ENCODE measurements around the gene TXNRD2.

Gene TXNRD2

GRCh38 chr22:19966908-19967750, 25.5 kb upstream of the TXNRD2 start:
- no peak for DNase-seq (ENCODE audit: low read depth in 2 of 2)

DNA sequence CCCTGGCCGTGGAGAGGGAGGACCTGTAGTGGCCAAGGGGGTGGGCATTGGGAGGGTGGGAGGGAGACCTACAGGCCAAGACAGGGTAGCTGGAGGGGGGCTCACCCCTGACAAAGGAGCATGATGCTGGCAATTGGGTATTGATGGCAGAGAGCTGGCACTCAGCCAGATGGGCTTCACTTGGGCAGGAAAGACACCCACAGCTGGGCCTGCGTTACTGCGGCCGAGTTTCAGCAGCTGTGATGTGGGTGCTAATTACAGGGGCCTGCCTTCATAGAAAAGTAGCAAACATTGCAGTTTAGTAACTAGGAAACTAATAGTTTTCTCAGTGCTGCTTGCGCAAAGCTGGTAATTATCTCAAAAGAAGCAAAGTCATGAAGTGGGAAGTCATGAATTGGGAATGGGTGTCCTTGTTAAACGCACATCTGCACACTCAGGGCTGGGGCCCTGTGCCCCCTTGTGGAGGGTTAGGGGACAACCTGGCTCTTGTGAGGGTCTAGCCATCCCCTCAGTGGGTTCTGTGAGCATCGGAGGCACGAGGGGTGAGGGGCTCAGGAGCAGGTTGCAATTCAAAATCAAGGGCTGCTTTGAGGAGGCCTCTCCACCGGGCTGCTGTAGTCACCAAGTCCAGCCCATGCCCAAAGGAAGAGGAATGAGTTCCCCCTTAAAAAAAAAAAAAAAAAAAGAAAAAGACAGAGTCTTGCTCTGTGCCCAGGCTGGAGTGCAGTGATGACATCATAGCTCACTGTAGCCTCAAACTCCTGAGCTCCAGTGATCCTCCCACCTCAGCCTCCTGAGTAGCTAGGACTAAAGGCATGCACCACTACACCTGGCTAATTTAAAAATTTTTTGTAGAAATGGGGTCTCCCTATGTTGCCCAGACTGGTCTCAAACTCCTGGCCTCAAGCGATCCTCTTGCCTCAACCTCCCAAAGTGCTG, 24.4 kb upstream of the TXNRD2 start:
- no peak for DNase-seq (ENCODE audit: low read depth in 2 of 2)

DNA sequence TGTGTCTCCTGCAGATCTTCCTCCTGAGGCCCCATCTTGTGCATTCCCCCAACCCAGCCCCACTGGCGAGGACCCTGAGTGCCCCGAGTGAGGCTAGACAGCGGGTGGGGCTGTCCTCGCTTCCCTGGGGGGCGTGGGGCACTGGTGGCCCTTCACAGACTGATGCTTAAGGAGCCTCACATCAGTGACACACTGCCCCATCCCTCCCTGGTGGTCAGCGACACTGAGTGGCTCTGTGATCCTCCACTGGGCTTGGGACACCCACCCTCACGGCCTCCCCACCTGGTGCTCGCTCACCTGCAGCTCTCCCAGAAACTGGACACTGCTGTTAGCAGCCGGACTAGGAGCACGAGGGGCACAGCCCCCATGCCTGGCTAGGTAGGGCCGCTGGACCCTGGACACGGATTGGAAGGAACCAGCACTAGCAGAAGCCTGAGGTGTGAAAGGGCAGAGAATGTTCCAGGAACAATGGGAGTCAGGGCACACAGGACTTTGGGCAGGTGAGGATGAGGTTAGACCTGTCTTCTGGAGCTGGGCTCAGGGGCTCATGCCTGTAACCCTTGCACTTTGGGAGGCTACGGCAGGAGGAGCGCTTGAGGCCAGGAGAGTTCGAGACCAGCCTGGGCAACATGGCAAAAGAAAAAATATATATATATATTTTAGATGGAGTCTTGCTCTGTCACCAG, 23.2 kb upstream of the TXNRD2 start:
- no peak for DNase-seq (ENCODE audit: low read depth in 2 of 2)

DNA sequence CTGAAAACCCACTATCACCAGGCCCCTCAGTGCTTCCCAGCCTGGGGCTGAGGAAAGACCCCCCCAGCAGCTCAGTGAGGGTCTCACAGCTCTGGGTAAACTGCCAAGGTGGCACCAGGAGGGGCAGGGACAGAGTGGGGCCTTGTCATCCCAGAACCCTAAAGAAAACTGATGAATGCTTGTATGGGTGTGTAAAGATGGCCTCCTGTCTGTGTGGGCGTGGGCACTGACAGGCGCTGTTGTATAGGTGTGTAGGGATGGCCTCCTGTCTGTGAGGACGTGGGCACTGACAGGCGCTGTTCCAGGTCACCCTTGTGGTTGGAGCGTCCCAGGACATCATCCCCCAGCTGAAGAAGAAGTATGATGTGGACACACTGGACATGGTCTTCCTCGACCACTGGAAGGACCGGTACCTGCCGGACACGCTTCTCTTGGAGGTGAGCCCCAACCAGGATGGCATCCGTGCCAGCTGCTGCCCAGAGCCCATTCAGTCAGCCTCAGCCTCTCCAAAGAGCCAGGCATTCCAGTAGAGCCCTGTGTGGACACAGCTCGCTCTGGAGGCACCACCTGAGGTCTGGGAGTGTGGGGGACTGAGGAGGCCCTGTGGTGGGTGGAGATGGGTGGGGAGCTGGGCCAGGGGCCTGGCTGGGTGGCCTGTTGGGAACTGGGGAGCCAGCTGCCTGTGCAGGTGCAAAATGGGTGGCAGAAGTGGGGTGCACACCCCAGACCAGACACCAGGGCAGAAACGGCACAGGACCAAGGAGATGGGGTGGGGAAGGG, 22.4 kb upstream of the TXNRD2 start:
- DNase-seq (ENCODE audit: low read depth in 2 of 2), result no peak

- no peak for DNase-seq (ENCODE audit: low read depth in 2 of 2)
Observed at GRCh38 chr22:19962909-19963806, 21.5 kb upstream of the TXNRD2 start.

DNA sequence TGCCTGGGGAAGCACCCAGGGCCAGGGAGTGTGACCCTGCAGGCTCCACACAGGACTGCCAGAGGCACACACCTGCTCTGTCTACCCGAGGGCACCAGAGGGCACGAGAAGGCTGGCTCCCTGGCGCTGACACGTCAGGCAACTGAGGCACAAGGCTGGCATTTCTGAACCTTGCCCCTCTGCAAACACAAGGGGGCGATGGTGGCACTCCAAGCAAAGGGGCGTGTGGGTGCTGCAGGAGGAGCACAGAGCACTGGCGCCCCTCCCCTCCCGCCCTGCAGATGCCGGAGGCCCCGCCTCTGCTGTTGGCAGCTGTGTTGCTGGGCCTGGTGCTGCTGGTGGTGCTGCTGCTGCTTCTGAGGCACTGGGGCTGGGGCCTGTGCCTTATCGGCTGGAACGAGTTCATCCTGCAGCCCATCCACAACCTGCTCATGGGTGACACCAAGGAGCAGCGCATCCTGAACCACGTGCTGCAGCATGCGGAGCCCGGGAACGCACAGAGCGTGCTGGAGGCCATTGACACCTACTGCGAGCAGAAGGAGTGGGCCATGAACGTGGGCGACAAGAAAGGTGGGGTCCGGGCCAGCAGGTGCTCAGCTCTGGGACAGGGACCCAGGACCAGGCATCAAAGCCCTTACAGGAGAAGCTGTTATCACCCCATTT, 20.8 kb upstream of the TXNRD2 start:
- no peak for DNase-seq (ENCODE audit: low read depth in 2 of 2)

- DNase-seq (ENCODE audit: low read depth in 2 of 2), result no peak
Observed at GRCh38 chr22:19961868-19962245, 20.2 kb upstream of the TXNRD2 start.

DNA sequence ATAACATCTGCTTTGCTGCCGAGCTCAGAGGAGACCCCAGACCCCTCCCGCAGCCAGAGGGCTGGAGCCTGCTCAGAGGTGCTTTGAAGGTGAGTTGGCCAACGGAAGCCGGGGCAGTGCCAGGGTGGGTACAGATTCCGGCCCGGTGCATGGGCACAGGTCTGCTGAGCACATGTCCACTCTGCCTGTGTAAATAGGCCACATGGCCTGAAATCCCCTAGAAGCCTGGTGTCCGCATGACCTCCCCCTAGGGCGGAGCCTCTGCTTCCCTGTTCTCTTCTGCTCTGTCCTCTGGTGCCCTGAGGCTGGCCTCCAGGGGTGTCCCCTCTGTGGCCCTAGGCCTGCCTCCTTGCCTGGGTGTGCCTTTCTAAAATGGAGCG, 19.6 kb upstream of the TXNRD2 start:
- no peak for DNase-seq (ENCODE audit: low read depth in 2 of 2)

DNA sequence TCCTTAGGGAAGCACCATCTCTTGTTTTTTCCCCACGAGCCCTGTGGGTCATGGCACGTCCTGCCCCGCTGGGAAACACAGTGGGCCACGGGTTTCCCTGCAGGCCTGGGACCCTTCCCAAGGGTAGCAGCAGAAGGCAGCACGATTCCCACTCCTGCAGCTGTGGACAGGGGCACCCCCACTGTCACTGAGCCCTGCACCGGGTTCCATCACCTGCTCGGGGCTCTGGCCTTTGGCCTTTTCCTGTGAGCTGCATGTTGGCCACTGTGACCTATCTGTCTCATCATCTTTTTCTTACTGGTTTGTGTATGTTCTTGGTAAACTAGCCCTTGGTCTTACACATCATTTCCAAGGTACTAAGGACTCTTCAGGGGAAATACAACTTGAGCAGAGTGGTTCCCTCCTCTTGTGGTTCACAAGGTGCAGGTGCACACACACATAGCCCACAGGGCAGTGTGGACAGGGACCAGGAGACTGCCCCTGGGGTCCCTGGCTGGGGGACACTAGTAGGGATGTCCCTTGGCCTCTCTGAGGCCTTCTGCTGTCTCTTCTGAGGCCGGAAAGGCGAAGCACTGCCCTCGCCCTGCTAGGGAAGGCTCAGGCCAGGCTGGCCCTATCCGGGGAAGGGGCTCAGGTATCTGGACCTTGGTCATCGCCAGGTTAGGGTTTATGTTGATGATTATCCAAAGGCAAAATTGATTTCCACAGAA, 19.0 kb upstream of the TXNRD2 start:
- no peak for DNase-seq (ENCODE audit: low read depth in 2 of 2)

- DNase-seq (ENCODE audit: low read depth in 2 of 2), result no peak
Observed at GRCh38 chr22:19959587-19960490, 18.2 kb upstream of the TXNRD2 start.

DNA sequence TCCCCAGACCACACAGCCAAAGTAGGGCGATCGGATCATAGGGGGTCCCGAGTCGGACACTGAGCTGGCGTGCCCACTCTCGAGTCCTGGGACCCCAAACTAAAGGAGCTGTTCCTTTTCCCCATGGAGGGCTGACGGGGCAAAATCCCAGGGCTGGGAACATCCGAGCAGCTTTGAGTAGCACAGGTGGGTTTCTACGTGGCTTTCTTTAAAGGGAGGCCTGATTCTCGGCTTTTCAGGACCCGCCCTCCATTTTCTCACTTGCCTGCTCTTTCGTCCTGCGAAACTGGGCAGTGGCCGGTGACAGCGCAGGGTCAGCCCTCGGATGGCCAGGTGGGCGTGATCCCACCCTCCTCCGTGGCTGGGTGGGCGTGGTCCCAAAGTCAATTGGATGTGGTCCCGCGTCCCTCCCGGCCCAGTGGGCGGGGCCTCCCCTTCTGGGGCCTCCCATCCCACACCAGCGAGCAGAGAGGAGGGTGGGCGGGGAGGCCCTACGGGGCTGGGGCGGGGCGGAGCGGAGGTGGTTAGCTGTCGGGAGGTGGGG, 17.5 kb upstream of the TXNRD2 start:
- no peak for DNase-seq (ENCODE audit: low read depth in 2 of 2)

DNA sequence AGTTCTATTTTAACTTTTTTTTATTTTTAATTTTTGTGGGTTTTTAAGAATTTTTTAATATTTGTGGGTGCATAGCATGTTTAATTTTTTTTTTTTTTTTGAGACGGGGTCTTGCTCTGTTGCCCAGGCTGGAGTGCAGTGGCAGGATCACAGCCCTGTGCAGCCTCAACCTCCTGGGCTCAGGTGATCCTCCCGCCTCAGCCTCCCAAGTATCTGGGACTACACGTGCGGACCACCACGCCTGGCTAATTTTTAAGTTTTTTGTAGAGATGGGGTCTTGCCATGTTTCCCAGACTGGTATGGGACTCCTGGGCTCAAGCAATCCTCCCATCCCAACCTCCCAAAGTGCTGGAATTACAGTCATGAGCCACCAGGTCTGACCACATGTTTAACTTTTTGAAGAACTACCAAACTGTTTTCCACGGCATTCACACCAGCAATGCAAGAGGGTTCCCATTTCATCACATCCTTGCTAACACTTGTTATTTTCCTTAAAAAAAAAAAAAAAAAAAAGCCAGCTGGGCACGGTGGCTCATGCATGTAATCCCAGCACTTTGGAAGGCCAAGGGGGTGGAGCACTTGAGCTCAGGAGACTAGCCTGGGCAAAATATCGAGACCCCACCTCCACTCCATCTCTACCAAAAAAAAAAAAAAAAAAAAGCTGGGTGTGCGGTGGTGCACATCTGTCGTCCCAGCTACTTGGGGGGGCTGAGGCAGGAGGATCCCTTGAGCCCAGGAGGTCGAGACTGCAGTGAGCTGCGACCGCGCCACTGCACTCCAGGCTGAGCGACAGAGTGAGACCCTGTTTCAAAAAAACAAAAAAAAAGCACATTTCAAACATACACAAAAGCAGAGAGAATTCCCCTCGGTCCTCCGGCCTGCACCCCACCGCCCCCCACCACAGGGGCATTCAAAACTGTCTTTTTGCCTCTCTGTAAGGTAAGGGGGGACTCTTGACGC, 16.7 kb upstream of the TXNRD2 start:
- no peak for DNase-seq (ENCODE audit: low read depth in 2 of 2)

DNA sequence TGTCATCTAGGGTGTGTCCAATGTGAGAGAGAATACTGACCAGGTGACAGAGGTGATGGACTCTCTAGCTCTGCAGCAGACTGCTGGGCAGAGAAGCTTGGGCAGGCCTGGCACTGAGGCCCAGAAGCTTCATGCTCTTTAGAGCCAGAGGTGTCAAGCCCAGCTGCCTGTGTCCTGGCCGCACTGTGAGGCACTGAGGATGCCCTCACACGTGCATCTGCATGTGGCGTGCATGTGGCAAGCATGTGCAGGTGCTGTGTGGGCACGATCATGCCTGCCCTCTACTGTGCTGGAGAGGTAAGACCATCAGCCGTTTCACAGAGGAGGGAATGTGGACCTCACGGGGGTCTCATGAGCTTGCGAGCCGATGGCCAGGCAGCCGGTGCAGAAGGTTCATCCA, 15.8 kb upstream of the TXNRD2 start:
- DNase-seq (ENCODE audit: low read depth in 2 of 2), result no peak

DNA sequence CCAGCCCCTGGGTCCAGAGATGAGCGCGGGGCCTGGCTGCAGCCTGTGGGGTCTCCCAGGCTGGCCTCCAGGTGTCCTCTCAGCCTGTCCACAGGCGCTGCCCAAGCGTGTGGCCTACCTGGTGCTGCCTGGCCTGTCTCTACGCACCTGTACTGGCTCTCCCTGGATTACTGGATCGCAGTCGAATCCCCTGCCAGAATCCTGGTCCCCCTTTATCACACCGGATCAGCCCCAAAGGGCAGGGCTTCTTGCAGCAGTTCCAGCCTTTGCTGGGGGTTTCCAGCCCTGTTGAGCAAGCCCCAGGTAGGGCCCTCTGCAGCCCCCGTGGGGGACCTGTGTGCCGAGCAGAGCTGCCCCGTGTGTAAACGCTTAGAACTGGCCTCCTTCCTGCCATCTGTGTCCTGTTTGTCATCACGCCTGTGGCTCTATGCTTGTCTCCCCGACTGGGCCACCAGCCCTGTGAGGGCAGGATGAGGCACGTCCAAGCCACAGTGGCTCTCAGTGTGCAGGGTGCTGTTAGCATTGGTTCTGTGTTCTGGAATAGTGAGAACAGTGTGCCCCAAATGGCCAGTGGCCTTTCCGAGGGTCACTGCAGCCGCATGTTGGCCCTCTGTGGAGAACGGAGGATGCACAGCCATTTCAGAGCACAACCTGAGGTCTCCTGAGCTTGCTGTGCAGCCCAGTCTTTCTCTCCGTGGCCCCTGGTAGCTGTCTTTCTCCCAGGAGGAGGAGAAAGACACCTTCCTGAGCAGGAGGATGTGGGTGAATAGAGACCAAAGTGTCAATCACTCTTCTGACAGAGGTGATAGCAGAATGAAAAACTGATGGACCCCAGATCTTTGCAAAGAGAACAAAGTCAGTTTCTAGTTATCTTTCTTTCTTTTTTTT, 13.9 kb upstream of the TXNRD2 start:
- no peak for DNase-seq (ENCODE audit: low read depth in 2 of 2)

- DNase-seq (ENCODE audit: low read depth in 2 of 2), result no peak
Observed at GRCh38 chr22:19951346-19951745, 9.7 kb upstream of the TXNRD2 start.
